Measurements from ENCODE around the gene MAP7D2.

MAP7D2 gene

GRCh38 chrX:20038966-20039365, 77.7 kb downstream of the MAP7D2 start:
- no peak for DNase-seq (ENCODE audit: low spot score)

- DNase-seq (ENCODE audit: low spot score): no peak
These were observed 79.5 kb downstream of the MAP7D2 start for GRCh38 chrX:20037186-20037585.

- DNase-seq (ENCODE audit: low spot score): no peak
These were observed 84.5 kb downstream of the MAP7D2 start for GRCh38 chrX:20032201-20032600.

- DNase-seq (ENCODE audit: low spot score): no peak
These were observed 87.0 kb downstream of the MAP7D2 start for GRCh38 chrX:20029728-20030127.

GRCh38 chrX:20028588-20028987, 88.1 kb downstream of the MAP7D2 start:
- no peak for DNase-seq (ENCODE audit: low spot score)

GRCh38 chrX:20026278-20026677, 90.4 kb downstream of the MAP7D2 start:
- no peak for DNase-seq (ENCODE audit: low spot score)

- DNase-seq (ENCODE audit: low spot score): no peak
These were observed 96.9 kb downstream of the MAP7D2 start for GRCh38 chrX:20019672-20020365.

GRCh38 chrX:20016616-20016945, 100.1 kb downstream of the MAP7D2 start:
- no peak for DNase-seq (ENCODE audit: low spot score)

- DNase-seq (ENCODE audit: low spot score): no peak
These were observed 100.6 kb downstream of the MAP7D2 start for GRCh38 chrX:20015945-20016615.

- DNase-seq (ENCODE audit: low spot score): no peak
These were observed 101.3 kb downstream of the MAP7D2 start for GRCh38 chrX:20015422-20015821.

GRCh38 chrX:20011608-20012007, 105.1 kb downstream of the MAP7D2 start:
- DNase-seq (ENCODE audit: low spot score): no peak

- no peak for DNase-seq (ENCODE audit: low spot score)
These were observed 108.6 kb downstream of the MAP7D2 start for GRCh38 chrX:20007962-20008622.

- DNase-seq (ENCODE audit: low spot score): no peak
These were observed 110.8 kb downstream of the MAP7D2 start for GRCh38 chrX:20005883-20006282.

GRCh38 chrX:20001588-20001987, 115.1 kb downstream of the MAP7D2 start:
- no peak for DNase-seq (ENCODE audit: low spot score)

GRCh38 chrX:19991350-19991718, 125.4 kb downstream of the MAP7D2 start:
- DNase-seq (ENCODE audit: low spot score): peak; percentile 1

- DNase-seq (ENCODE audit: low spot score): peak; percentile 88
These were observed 126.0 kb downstream of the MAP7D2 start, which contains the start of gene BCLAF3 for GRCh38 chrX:19990556-19991349. Gene BCLAF3 (minus strand): TSS chrX:19991061. CDS start chrX:19970264, 20,797 bp downstream.

GRCh38 chrX:19990151-19990555, 126.6 kb downstream of the MAP7D2 start:
- peak; percentile 5 for DNase-seq (ENCODE audit: low spot score)

- DNase-seq (ENCODE audit: low spot score): no peak
These were observed 128.9 kb downstream of the MAP7D2 start for GRCh38 chrX:19987856-19988255.

GRCh38 chrX:19986531-19986930, 130.2 kb downstream of the MAP7D2 start:
- no peak for DNase-seq (ENCODE audit: low spot score)

GRCh38 chrX:19981947-19982346, 134.8 kb downstream of the MAP7D2 start:
- no peak for DNase-seq (ENCODE audit: low spot score)

- no peak for DNase-seq (ENCODE audit: low spot score)
These were observed 140.9 kb downstream of the MAP7D2 start for GRCh38 chrX:19975845-19976244.

- no peak for DNase-seq (ENCODE audit: low spot score)
These were observed 143.7 kb downstream of the MAP7D2 start for GRCh38 chrX:19972984-19973383.

GRCh38 chrX:19968276-19968675, 148.4 kb downstream of the MAP7D2 start:
- no peak for DNase-seq (ENCODE audit: low spot score)
